Prostate gland (tissue), 2 donors: Measurements from ENCODE around the gene POU4F3. TPM values are rescaled to one million over a fixed set of nuclear protein-coding genes. Genes with fewer than 3 reads are reported as not detected.

Experiments used
- DNase-seq: peaks from one replicate; pipeline ENCODE4 v3.0.0-alpha.2; 2019; ENCODE audit warnings: low spot score
- H3K27ac ChIP-seq, 2 donors: fragments of 200-600 bp; sonication (generic); 2 replicates each; pipeline ENCODE4 v1.5.1; 2017 to 2019
- H3K27me3 ChIP-seq: fragments of 200-600 bp; sonication (generic); replicated peaks from 2 replicates; pipeline ENCODE4 v1.5.1; 2019; ENCODE audit not compliant: insufficient read depth
- H3K36me3 ChIP-seq, 2 donors: fragments of 200-600 bp; sonication (generic); 1 replicate in 1 of 2; 2 replicates in 1 of 2; pipeline versions ENCODE4 v1.5.1 to v1.8.1; 2017 to 2019
- H3K4me1 ChIP-seq: fragments of 200-600 bp; sonication (generic); replicated peaks from 2 replicates; pipeline ENCODE4 v1.5.1; 2019
- H3K4me3 ChIP-seq, 2 donors: fragments of 200-600 bp; sonication (generic); 2 replicates each; pipeline ENCODE4 v1.5.1; 2017 to 2019
- H3K9me3 ChIP-seq: fragments of 200-600 bp; sonication (generic); 2 replicates; pipeline ENCODE4 v1.5.1; 2017
- CTCF ChIP-seq, 4 experiments: fragments of 200-600 bp in 2 of 4; fragments of 450-650 bp in 2 of 4; sonication (generic) in 2 of 4; IDR thresholded peaks; 1 replicate in 3 of 4; 2 replicates in 1 of 4; pipeline ENCODE4 v1.5.1; 2016 to 2019; ENCODE audit warnings: antibody characterized with exemption in 4 of 4, mild to moderate bottlenecking in 2 of 4, moderate library complexity in 2 of 4
- POLR2A ChIP-seq: fragments of 450-650 bp; IDR thresholded peaks from one replicate; pipeline ENCODE4 v1.6.1; 2016; ENCODE audit warnings: antibody characterized with exemption, mild to moderate bottlenecking
- POLR2AphosphoS5 ChIP-seq: sonication (generic); formaldehyde crosslinking; IDR thresholded peaks from one replicate; pipeline ENCODE4 v1.6.1; 2017; ENCODE audit warnings: antibody characterized with exemption
- WGBS: methylation state at CpG from one replicate; pipeline ENCODE4 v1.1.5; 2018; 5-methylcytosine and 5-hydroxymethylcytosine counted together
- intact Hi-C: fragments of 100-400 bp; cut with DNase I; formaldehyde crosslinking; loops from one replicate; pipeline ENCODE4 v1.14.2; 2022
- total RNA-seq, 2 donors: library from RNA; depleted of rRNA; stranded (reverse); fragments of >200 nt; gene quantifications; one replicate each; pipeline ENCODE4 v1.1.0, GENCODE V29; 2016

Gene POU4F3
- total RNA-seq, 2 donors from 2014 or later, result not detected

- H3K36me3 ChIP-seq, result no peaks in the 10 kb centered on the region
- H3K27ac ChIP-seq, result no peak overlapping the region
- H3K4me1 ChIP-seq, result no peaks in the 10 kb centered on the region
- TF ChIP-seq POLR2A (no peak), CTCF (IDR thresholded peaks at IDR 0.05) (no peak), POLR2AphosphoS5 (no peak)
- intact Hi-C loops, result no loop called here
- no peak overlapping the region for H3K4me3 ChIP-seq
- H3K9me3 ChIP-seq, result no peaks in the 10 kb centered on the region
- DNase-seq, result no peak
- WGBS, result 79% methylated on average over 5 of the region's 5 CpGs
- no peaks in the 10 kb centered on the region for H3K27me3 ChIP-seq
Measured at GRCh38 chr5:146311278-146311677, 27.4 kb upstream of the POU4F3 start.

GRCh38 chr5:146313027-146313426 lies 25.6 kb upstream of the POU4F3 start:
- intact Hi-C loops, result no loop called here
- WGBS, result 34% methylated on average over 7 of the region's 7 CpGs

GRCh38 chr5:146321571-146321970 lies 17.1 kb upstream of the POU4F3 start:
- WGBS, result 100% methylated on average over 1 of the region's 1 CpG
- Histone ChIP-seq H3K36me3 (no peaks in the 10 kb centered on the region), H3K4me3 (no peak overlapping the region), H3K9me3 (no peaks in the 10 kb centered on the region), H3K4me1 (no peaks in the 10 kb centered on the region), H3K27me3 (no peaks in the 10 kb centered on the region), H3K27ac (no peak overlapping the region)
- intact Hi-C loops, result no loop called here
- DNase-seq, result no peak
- TF ChIP-seq POLR2AphosphoS5, result no peak
- TF ChIP-seq POLR2A, result no peak
- TF ChIP-seq CTCF (IDR thresholded peaks at IDR 0.05), result no peak

More at GRCh38 chr5:146313027-146313426, 25.6 kb upstream of the POU4F3 start:
- no peaks in the 10 kb centered on the region for H3K36me3 ChIP-seq
- no peak overlapping the region for H3K4me3 ChIP-seq
- no peak for DNase-seq
- H3K4me1 ChIP-seq, result no peaks in the 10 kb centered on the region
- no peaks in the 10 kb centered on the region for H3K27me3 ChIP-seq
- TF ChIP-seq POLR2AphosphoS5, result no peak
- TF ChIP-seq CTCF (IDR thresholded peaks at IDR 0.05), result no peak
- TF ChIP-seq POLR2A, result no peak
- H3K27ac ChIP-seq, result no peak overlapping the region
- no peaks in the 10 kb centered on the region for H3K9me3 ChIP-seq

GRCh38 chr5:146327257-146327870 lies 11.3 kb upstream of the POU4F3 start:
- TF ChIP-seq POLR2A (no peak), CTCF (IDR thresholded peaks at IDR 0.05) (no peak), POLR2AphosphoS5 (no peak)
- H3K4me1 ChIP-seq, result no peaks in the 10 kb centered on the region
- H3K36me3 ChIP-seq, result no peaks in the 10 kb centered on the region
- H3K27me3 ChIP-seq, result no peaks in the 10 kb centered on the region
- no peaks in the 10 kb centered on the region for H3K9me3 ChIP-seq
- DNase-seq, result no peak
- 35% methylated on average over 7 of the region's 7 CpGs for WGBS
- intact Hi-C loops, result no loop called here
- no peak overlapping the region for H3K27ac ChIP-seq
- no peak overlapping the region for H3K4me3 ChIP-seq

GRCh38 chr5:146327989-146328388 lies 10.7 kb upstream of the POU4F3 start:
- Histone ChIP-seq H3K4me1 (no peaks in the 10 kb centered on the region), H3K36me3 (no peaks in the 10 kb centered on the region), H3K27me3 (peaks cover 3% of the 10 kb centered on the region), H3K9me3 (no peaks in the 10 kb centered on the region), H3K27ac (no peak overlapping the region), H3K4me3 (no peak overlapping the region)
- intact Hi-C loops, result no loop called here
- WGBS, result 42% methylated on average over 1 of the region's 1 CpG
- TF ChIP-seq POLR2A, result no peak
- no peak for TF ChIP-seq POLR2AphosphoS5
- TF ChIP-seq CTCF (IDR thresholded peaks at IDR 0.05), result no peak
- no peak for DNase-seq
